ENCODE measurements around the gene FURIN. TPM values are rescaled to one million over a fixed set of nuclear protein-coding genes. Genes with fewer than 3 reads are reported as not detected.

Gene FURIN
- polyA plus RNA-seq, 4 donors, result 22.8 to 112 (median 38.5) TPM

GRCh38 chr15:90885432-90886290, 17.3 kb downstream of the FURIN start:
- H3K4me3 ChIP-seq (ENCODE audit: low read depth in 1 of 3, low read length in 3 of 3), result peak overlapping the region in 1 of 3 donors; percentile 43
- H3K36me3 ChIP-seq (ENCODE audit: control insufficient read depth in 3 of 3, insufficient read depth in 2 of 3, low read depth in 1 of 3, low read length in 3 of 3), result peaks cover 0 to 63% (median 4%) of the 10 kb centered on the region in 3 donors
- H3K9me3 ChIP-seq (ENCODE audit: control insufficient read depth in 2 of 2, insufficient read depth in 1 of 2, low read depth in 1 of 2, low read length in 1 of 2), result no peaks in the 10 kb centered on the region
- FAIRE-seq (no peak), DNase-seq (peak; percentile 60 to 80)
- 45 to 78% (median 58%) methylated on average over 23 of the region's 23 CpGs for WGBS, 3 donors
- peak overlapping the region; percentile 1 to 87 (median 25) for H3K27ac ChIP-seq (ENCODE audit: low read depth in 1 of 3, low read length in 2 of 3)
- no peaks in the 10 kb centered on the region for H3K27me3 ChIP-seq (ENCODE audit: control insufficient read depth in 3 of 3, insufficient read depth in 3 of 3, low read length in 3 of 3)
- peaks cover 0 to 32% (median 7%) of the 10 kb centered on the region in 3 donors for H3K4me1 ChIP-seq (ENCODE audit: control insufficient read depth in 3 of 3, insufficient read depth in 2 of 3, low read depth in 1 of 3, low read length in 2 of 3)

GRCh38 chr15:90886291-90886614, 17.9 kb downstream of the FURIN start:
- Histone ChIP-seq H3K4me3 (ENCODE audit: low read depth in 1 of 3, low read length in 3 of 3) (no peak overlapping the region), H3K36me3 (ENCODE audit: control insufficient read depth in 3 of 3, insufficient read depth in 2 of 3, low read depth in 1 of 3, low read length in 3 of 3) (peaks cover 0 to 63% (median 4%) of the 10 kb centered on the region in 3 donors), H3K4me1 (ENCODE audit: control insufficient read depth in 3 of 3, insufficient read depth in 2 of 3, low read depth in 1 of 3, low read length in 2 of 3) (peaks cover 0 to 32% (median 7%) of the 10 kb centered on the region in 3 donors), H3K9me3 (ENCODE audit: control insufficient read depth in 2 of 2, insufficient read depth in 1 of 2, low read depth in 1 of 2, low read length in 1 of 2) (no peaks in the 10 kb centered on the region), H3K27me3 (ENCODE audit: control insufficient read depth in 3 of 3, insufficient read depth in 3 of 3, low read length in 3 of 3) (no peaks in the 10 kb centered on the region), H3K27ac (ENCODE audit: low read depth in 1 of 3, low read length in 2 of 3) (no peak overlapping the region)
- 29 to 33% (median 31%) methylated on average over 5 of the region's 5 CpGs for WGBS, 3 donors
- DNase-seq, result no peak
- FAIRE-seq, result no peak

- DNase-seq, result no peak
- peaks cover 0 to 32% (median 7%) of the 10 kb centered on the region in 3 donors for H3K4me1 ChIP-seq (ENCODE audit: control insufficient read depth in 3 of 3, insufficient read depth in 2 of 3, low read depth in 1 of 3, low read length in 2 of 3)
- H3K9me3 ChIP-seq (ENCODE audit: control insufficient read depth in 2 of 2, insufficient read depth in 1 of 2, low read depth in 1 of 2, low read length in 1 of 2), result no peaks in the 10 kb centered on the region
- peaks cover 0 to 63% (median 1%) of the 10 kb centered on the region in 3 donors for H3K36me3 ChIP-seq (ENCODE audit: control insufficient read depth in 3 of 3, insufficient read depth in 2 of 3, low read depth in 1 of 3, low read length in 3 of 3)
- H3K4me3 ChIP-seq (ENCODE audit: low read depth in 1 of 3, low read length in 3 of 3), result no peak overlapping the region
- H3K27ac ChIP-seq (ENCODE audit: low read depth in 1 of 3, low read length in 2 of 3), result no peak overlapping the region
- whole genome bisulfite sequencing, 3 donors, result 89 to 93% (median 92%) methylated on average over 12 to 13 of the region's 13 CpGs
- no peaks in the 10 kb centered on the region for H3K27me3 ChIP-seq (ENCODE audit: control insufficient read depth in 3 of 3, insufficient read depth in 3 of 3, low read length in 3 of 3)
- FAIRE-seq, result no peak
These were observed 18.7 kb downstream of the FURIN start for GRCh38 chr15:90887037-90887481.

- DNase-seq (peak in 1 of 2 donors; percentile 20), FAIRE-seq (no peak)
- no peak overlapping the region for H3K4me3 ChIP-seq (ENCODE audit: low read depth in 1 of 3, low read length in 3 of 3)
- 73 to 86% (median 85%) methylated on average over 18 of the region's 18 CpGs for WGBS, 3 donors
- H3K36me3 ChIP-seq (ENCODE audit: control insufficient read depth in 3 of 3, insufficient read depth in 2 of 3, low read depth in 1 of 3, low read length in 3 of 3), result peaks cover 0 to 69% (median 0%) of the 10 kb centered on the region in 3 donors
- no peak overlapping the region for H3K27ac ChIP-seq (ENCODE audit: low read depth in 1 of 3, low read length in 2 of 3)
- H3K9me3 ChIP-seq (ENCODE audit: control insufficient read depth in 2 of 2, insufficient read depth in 1 of 2, low read depth in 1 of 2, low read length in 1 of 2), result no peaks in the 10 kb centered on the region
- H3K27me3 ChIP-seq (ENCODE audit: control insufficient read depth in 3 of 3, insufficient read depth in 3 of 3, low read length in 3 of 3), result no peaks in the 10 kb centered on the region
- H3K4me1 ChIP-seq (ENCODE audit: control insufficient read depth in 3 of 3, insufficient read depth in 2 of 3, low read depth in 1 of 3, low read length in 2 of 3), result peaks cover 0 to 18% (median 0%) of the 10 kb centered on the region in 3 donors
These were observed 20.9 kb downstream of the FURIN start for GRCh38 chr15:90889313-90889730.

GRCh38 chr15:90889736-90890456, 21.5 kb downstream of the FURIN start:
- H3K27me3 ChIP-seq (ENCODE audit: control insufficient read depth in 3 of 3, insufficient read depth in 3 of 3, low read length in 3 of 3), result no peaks in the 10 kb centered on the region
- DNase-seq, result no peak
- H3K9me3 ChIP-seq (ENCODE audit: control insufficient read depth in 2 of 2, insufficient read depth in 1 of 2, low read depth in 1 of 2, low read length in 1 of 2), result no peaks in the 10 kb centered on the region
- no peak overlapping the region for H3K27ac ChIP-seq (ENCODE audit: low read depth in 1 of 3, low read length in 2 of 3)
- peak overlapping the region in 1 of 3 donors; percentile 4 for H3K4me3 ChIP-seq (ENCODE audit: low read depth in 1 of 3, low read length in 3 of 3)
- 76 to 89% (median 88%) methylated on average over 22 to 31 of the region's 31 CpGs for WGBS, 3 donors
- H3K4me1 ChIP-seq (ENCODE audit: control insufficient read depth in 3 of 3, insufficient read depth in 2 of 3, low read depth in 1 of 3, low read length in 2 of 3), result peaks cover 0 to 14% (median 0%) of the 10 kb centered on the region in 3 donors
- peaks cover 0 to 69% (median 0%) of the 10 kb centered on the region in 3 donors for H3K36me3 ChIP-seq (ENCODE audit: control insufficient read depth in 3 of 3, insufficient read depth in 2 of 3, low read depth in 1 of 3, low read length in 3 of 3)
- FAIRE-seq, result no peak

- no peaks in the 10 kb centered on the region for H3K9me3 ChIP-seq (ENCODE audit: control insufficient read depth in 2 of 2, insufficient read depth in 1 of 2, low read depth in 1 of 2, low read length in 1 of 2)
- DNase-seq (no peak), FAIRE-seq (no peak)
- no peaks in the 10 kb centered on the region for H3K27me3 ChIP-seq (ENCODE audit: control insufficient read depth in 3 of 3, insufficient read depth in 3 of 3, low read length in 3 of 3)
- H3K4me3 ChIP-seq (ENCODE audit: low read depth in 1 of 3, low read length in 3 of 3), result no peak overlapping the region
- peaks cover 0 to 77% (median 6%) of the 10 kb centered on the region in 3 donors for H3K36me3 ChIP-seq (ENCODE audit: control insufficient read depth in 3 of 3, insufficient read depth in 2 of 3, low read depth in 1 of 3, low read length in 3 of 3)
- H3K4me1 ChIP-seq (ENCODE audit: control insufficient read depth in 3 of 3, insufficient read depth in 2 of 3, low read depth in 1 of 3, low read length in 2 of 3), result peaks cover 0 to 5% (median 0%) of the 10 kb centered on the region in 3 donors
- no peak overlapping the region for H3K27ac ChIP-seq (ENCODE audit: low read depth in 1 of 3, low read length in 2 of 3)
- WGBS, 3 donors, result 81 to 92% (median 91%) methylated on average over 11 to 12 of the region's 12 CpGs
These were observed 22.5 kb downstream of the FURIN start for GRCh38 chr15:90890839-90891238.

GRCh38 chr15:90891346-90891949, 23.1 kb downstream of the FURIN start:
- Histone ChIP-seq H3K9me3 (ENCODE audit: control insufficient read depth in 2 of 2, insufficient read depth in 1 of 2, low read depth in 1 of 2, low read length in 1 of 2) (no peaks in the 10 kb centered on the region), H3K4me3 (ENCODE audit: low read depth in 1 of 3, low read length in 3 of 3) (no peak overlapping the region), H3K36me3 (ENCODE audit: control insufficient read depth in 3 of 3, insufficient read depth in 2 of 3, low read depth in 1 of 3, low read length in 3 of 3) (peaks cover 0 to 79% (median 6%) of the 10 kb centered on the region in 3 donors), H3K4me1 (ENCODE audit: control insufficient read depth in 3 of 3, insufficient read depth in 2 of 3, low read depth in 1 of 3, low read length in 2 of 3) (peaks cover 0 to under 1% (median 0%) of the 10 kb centered on the region in 3 donors), H3K27ac (ENCODE audit: low read depth in 1 of 3, low read length in 2 of 3) (no peak overlapping the region), H3K27me3 (ENCODE audit: control insufficient read depth in 3 of 3, insufficient read depth in 3 of 3, low read length in 3 of 3) (no peaks in the 10 kb centered on the region)
- 89 to 92% (median 91%) methylated on average over 7 to 8 of the region's 8 CpGs for WGBS, 3 donors
- FAIRE-seq (no peak), DNase-seq (no peak)

- Histone ChIP-seq H3K36me3 (ENCODE audit: control insufficient read depth in 3 of 3, insufficient read depth in 2 of 3, low read depth in 1 of 3, low read length in 3 of 3) (peaks cover 0 to 74% (median 6%) of the 10 kb centered on the region in 3 donors), H3K4me3 (ENCODE audit: low read depth in 1 of 3, low read length in 3 of 3) (no peak overlapping the region), H3K27me3 (ENCODE audit: control insufficient read depth in 3 of 3, insufficient read depth in 3 of 3, low read length in 3 of 3) (no peaks in the 10 kb centered on the region), H3K27ac (ENCODE audit: low read depth in 1 of 3, low read length in 2 of 3) (no peak overlapping the region), H3K4me1 (ENCODE audit: control insufficient read depth in 3 of 3, insufficient read depth in 2 of 3, low read depth in 1 of 3, low read length in 2 of 3) (no peaks in the 10 kb centered on the region), H3K9me3 (ENCODE audit: control insufficient read depth in 2 of 2, insufficient read depth in 1 of 2, low read depth in 1 of 2, low read length in 1 of 2) (no peaks in the 10 kb centered on the region)
- WGBS, 3 donors, result 95 to 97% (median 95%) methylated on average over 9 to 11 of the region's 11 CpGs
- DNase-seq (no peak), FAIRE-seq (no peak)
These were observed 23.6 kb downstream of the FURIN start for GRCh38 chr15:90892023-90892422.
